Esophagus squamous epithelium (tissue), 5 donors: Measurements from ENCODE around the gene TACSTD2. TPM values are rescaled to one million over a fixed set of nuclear protein-coding genes. Genes with fewer than 3 reads are reported as not detected.

Source experiments
- DNase-seq: peaks from one replicate; lab custom pipeline; 2025; lab: John Stamatoyannopoulos, UW
- H3K27ac ChIP-seq, 4 donors: fragments of 200-600 bp; sonication (generic); one replicate each; pipeline ENCODE4 v1.5.1; 2016 to 2019; ENCODE audit warnings: mild to moderate bottlenecking in 1 of 4
- H3K27me3 ChIP-seq, 4 donors: fragments of 200-600 bp; sonication (generic); 1 replicate in 3 of 4; 2 replicates in 1 of 4; pipeline versions ENCODE4 v1.5.1 to v1.6.0; 2017 to 2021; ENCODE audit warnings: antibody characterized with exemption in 1 of 4
- H3K36me3 ChIP-seq, 3 donors: fragments of 200-600 bp; sonication (generic); one replicate each; pipeline ENCODE4 v1.5.1; 2016 to 2019
- H3K4me1 ChIP-seq, 3 donors: fragments of 200-600 bp; sonication (generic); one replicate each; pipeline ENCODE4 v1.5.1; 2017 to 2019
- H3K4me3 ChIP-seq, 4 donors: fragments of 200-600 bp; sonication (generic); 1 replicate in 3 of 4; 2 replicates in 1 of 4; pipeline ENCODE4 v1.5.1; 2016 to 2019; ENCODE audit warnings: mild to moderate bottlenecking in 2 of 4, moderate library complexity in 1 of 4
- H3K9me3 ChIP-seq, 3 donors: fragments of 200-600 bp; sonication (generic); one replicate each; pipeline ENCODE4 v1.5.1; 2016 to 2019
- POLR2A ChIP-seq, 4 donors: fragments of 450-650 bp; IDR thresholded peaks; one replicate each; pipeline ENCODE4 v1.6.1; 2017; ENCODE audit warnings: antibody characterized with exemption in 4 of 4, mild to moderate bottlenecking in 4 of 4, moderate library complexity in 3 of 4
- WGBS, 2 donors: methylation state at CpG; one replicate each; pipeline ENCODE4 v1.1.5; 2018; 5-methylcytosine and 5-hydroxymethylcytosine counted together
- intact Hi-C: fragments of 100-400 bp; cut with DNase I; formaldehyde crosslinking; loops from one replicate; pipeline ENCODE4 v1.15.0; 2022
- total RNA-seq, 4 donors: library from RNA; depleted of rRNA; stranded (reverse); fragments of >200 nt; gene quantifications; one replicate each; pipeline ENCODE4 v1.1.0, GENCODE V29; 2016
- TF ChIP-seq, protein P1 (sequence below), 6 experiments: fragments of 450-650 bp in 4 of 6; fragments of 200-600 bp in 2 of 6; sonication (generic) in 2 of 6; IDR thresholded peaks; one replicate each; pipeline ENCODE4 v1.5.1; 2016 to 2019; ENCODE audit warnings: antibody characterized with exemption in 6 of 6, mild to moderate bottlenecking in 4 of 6, moderate library complexity in 4 of 6
- donor health status: DM: yes; HTN: yes; CAD: no.

TACSTD2 gene
- total RNA-seq, 4 donors from 2014 or later: 565 to 1,522 (median 625) TPM

DNA sequence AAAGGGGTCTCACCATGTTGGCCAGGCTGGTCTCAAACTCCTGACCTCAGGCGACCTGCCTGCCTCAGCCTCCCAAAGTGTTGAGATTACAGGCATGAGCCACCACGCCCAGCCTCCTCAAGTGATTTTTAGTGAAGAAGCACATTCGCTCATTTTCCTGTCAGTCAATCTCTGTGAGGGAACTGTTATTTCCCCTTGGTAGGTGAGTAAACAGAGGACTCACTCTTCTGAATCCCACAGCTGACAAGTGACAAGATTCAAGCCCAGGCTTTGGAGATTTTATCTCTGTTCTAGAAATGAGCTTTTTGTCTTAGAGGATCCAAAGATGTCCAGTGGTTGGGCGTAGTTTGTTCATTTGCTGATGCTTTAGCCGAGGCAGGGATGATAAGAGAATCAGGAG lies 43.9 kb upstream of the TACSTD2 start:
- TF ChIP-seq, protein P1, sequence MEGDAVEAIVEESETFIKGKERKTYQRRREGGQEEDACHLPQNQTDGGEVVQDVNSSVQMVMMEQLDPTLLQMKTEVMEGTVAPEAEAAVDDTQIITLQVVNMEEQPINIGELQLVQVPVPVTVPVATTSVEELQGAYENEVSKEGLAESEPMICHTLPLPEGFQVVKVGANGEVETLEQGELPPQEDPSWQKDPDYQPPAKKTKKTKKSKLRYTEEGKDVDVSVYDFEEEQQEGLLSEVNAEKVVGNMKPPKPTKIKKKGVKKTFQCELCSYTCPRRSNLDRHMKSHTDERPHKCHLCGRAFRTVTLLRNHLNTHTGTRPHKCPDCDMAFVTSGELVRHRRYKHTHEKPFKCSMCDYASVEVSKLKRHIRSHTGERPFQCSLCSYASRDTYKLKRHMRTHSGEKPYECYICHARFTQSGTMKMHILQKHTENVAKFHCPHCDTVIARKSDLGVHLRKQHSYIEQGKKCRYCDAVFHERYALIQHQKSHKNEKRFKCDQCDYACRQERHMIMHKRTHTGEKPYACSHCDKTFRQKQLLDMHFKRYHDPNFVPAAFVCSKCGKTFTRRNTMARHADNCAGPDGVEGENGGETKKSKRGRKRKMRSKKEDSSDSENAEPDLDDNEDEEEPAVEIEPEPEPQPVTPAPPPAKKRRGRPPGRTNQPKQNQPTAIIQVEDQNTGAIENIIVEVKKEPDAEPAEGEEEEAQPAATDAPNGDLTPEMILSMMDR (IDR thresholded peaks at IDR 0.05): no peak
- TF ChIP-seq POLR2A (IDR thresholded peaks at IDR 0.05): no peak
- no peak overlapping the region for H3K4me3 ChIP-seq
- no peaks in the 10 kb centered on the region for H3K27me3 ChIP-seq
- WGBS, 2 donors: 65 to 79% methylated on average over 4 to 5 of the region's 5 CpGs
- no peaks in the 10 kb centered on the region for H3K36me3 ChIP-seq
- no peak for DNase-seq
- intact Hi-C loops: no loop called here
- H3K4me1 ChIP-seq: peaks cover 22 to 66% (median 34%) of the 10 kb centered on the region in 3 donors
- no peaks in the 10 kb centered on the region for H3K9me3 ChIP-seq
- H3K27ac ChIP-seq: peak overlapping the region; percentile 82 to 93 (median 92)

DNA sequence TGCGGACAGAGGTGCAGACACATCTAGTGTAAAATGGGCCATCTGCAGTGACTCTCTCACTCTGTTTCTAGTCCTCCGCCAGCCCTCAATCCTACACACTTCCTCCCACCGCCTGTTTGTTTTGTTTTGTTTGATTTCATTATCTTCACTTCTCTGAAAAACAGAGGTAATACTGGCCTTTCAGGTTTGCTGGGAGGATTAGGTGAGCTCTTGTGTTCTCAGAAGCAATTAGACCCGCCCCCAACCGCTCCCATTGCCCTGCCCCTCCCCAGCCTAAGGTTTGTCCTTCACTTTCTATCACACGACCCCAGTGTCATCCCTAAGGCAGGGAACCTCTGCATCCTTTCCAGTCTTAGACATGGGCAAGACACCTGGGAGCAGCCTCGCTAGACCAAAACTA lies 43.2 kb upstream of the TACSTD2 start:
- Histone ChIP-seq H3K4me1 (peaks cover 22 to 59% (median 34%) of the 10 kb centered on the region in 3 donors), H3K36me3 (no peaks in the 10 kb centered on the region), H3K27me3 (no peaks in the 10 kb centered on the region), H3K27ac (peak overlapping the region; percentile 82 to 93 (median 92)), H3K9me3 (no peaks in the 10 kb centered on the region), H3K4me3 (peak overlapping the region; percentile 7 to 29 (median 22))
- WGBS, 2 donors: 39 to 46% methylated on average over 7 of the region's 7 CpGs
- DNase-seq: no peak
- peak in 1 of 4 donors; percentile 27 for TF ChIP-seq POLR2A (IDR thresholded peaks at IDR 0.05)
- TF ChIP-seq, protein P1 (IDR thresholded peaks at IDR 0.05): no peak
- intact Hi-C loops: no loop called here

DNA sequence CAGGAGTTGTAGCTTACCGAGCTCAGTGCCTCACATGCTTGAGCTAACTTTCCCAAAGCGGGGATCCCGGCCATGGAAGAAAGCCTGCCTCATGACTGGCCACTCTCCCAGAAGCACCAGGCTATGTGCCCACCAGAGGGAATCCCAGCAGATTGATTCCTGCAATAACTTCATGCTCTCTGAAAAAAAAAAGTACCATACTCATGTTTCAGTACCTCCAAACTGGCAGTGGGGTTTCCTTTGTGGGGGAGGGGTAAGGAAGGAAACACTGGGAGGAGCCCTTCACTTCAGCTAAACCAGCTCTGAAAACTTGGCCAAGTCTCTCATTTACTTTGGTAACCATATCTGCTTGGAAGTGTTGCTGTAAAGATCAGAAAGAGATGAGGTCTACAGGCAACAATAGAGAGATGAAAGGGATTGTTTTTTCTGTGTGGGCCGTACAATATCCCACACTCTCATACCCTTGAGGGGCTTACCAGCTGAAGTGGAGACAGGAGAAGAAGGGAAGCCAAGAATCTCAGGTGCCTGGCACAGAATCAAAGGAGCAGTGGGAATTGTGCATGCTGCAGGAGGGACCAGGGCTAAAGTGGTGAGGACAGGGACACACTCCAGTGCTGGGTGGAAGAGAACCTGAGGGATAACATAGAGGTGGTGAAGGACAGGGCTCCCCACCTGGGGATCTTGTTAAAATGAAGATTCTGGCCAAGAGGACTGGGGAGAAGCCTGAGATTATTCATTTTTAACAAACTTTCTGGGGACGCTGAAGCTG lies 42.4 kb upstream of the TACSTD2 start:
- peak overlapping the region; percentile 7 to 29 (median 22) for H3K4me3 ChIP-seq
- TF ChIP-seq, protein P1 (IDR thresholded peaks at IDR 0.05): no peak
- no peak for TF ChIP-seq POLR2A (IDR thresholded peaks at IDR 0.05)
- peak overlapping the region; percentile 82 to 93 (median 92) for H3K27ac ChIP-seq

DNA sequence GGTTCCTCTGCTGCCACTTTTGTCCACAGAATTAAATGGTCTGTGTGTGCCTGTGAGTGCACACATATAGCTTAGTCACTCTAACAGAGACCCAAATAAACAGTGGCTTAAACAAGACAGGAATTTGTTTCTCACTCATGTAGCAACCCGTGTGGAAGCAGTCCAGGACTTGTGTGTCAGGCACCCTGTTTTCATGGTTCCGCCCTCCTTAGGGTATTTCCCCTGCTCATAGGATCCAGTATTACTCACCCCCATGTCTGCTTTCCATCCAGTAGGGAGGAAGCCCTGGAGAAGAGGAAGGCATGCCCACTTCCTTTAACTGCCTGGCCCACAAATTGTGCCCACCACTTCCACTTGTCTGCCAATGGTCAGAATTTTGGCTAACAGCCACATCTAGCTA lies 41.3 kb upstream of the TACSTD2 start:
- Histone ChIP-seq H3K27me3 (no peaks in the 10 kb centered on the region), H3K27ac (peak overlapping the region; percentile 82 to 93 (median 92)), H3K4me3 (no peak overlapping the region), H3K4me1 (peaks cover 22 to 57% (median 34%) of the 10 kb centered on the region in 3 donors), H3K9me3 (no peaks in the 10 kb centered on the region), H3K36me3 (no peaks in the 10 kb centered on the region)
- intact Hi-C loops: no loop called here
- peak; percentile 4 for DNase-seq
- 0 to 19% methylated on average over 2 of the region's 2 CpGs for WGBS, 2 donors
- TF ChIP-seq, protein P1 (IDR thresholded peaks at IDR 0.05): no peak
- TF ChIP-seq POLR2A (IDR thresholded peaks at IDR 0.05): peak in 1 of 4 donors; percentile 26

More for the DNA sequence above, 42.4 kb upstream of the TACSTD2 start:
- Histone ChIP-seq H3K4me1 (peaks cover 22 to 57% (median 34%) of the 10 kb centered on the region in 3 donors), H3K27me3 (no peaks in the 10 kb centered on the region), H3K9me3 (no peaks in the 10 kb centered on the region), H3K36me3 (no peaks in the 10 kb centered on the region)
- intact Hi-C loops: no loop called here
- DNase-seq: no peak
- WGBS, 2 donors: 50 to 52% methylated on average over 5 of the region's 5 CpGs

DNA sequence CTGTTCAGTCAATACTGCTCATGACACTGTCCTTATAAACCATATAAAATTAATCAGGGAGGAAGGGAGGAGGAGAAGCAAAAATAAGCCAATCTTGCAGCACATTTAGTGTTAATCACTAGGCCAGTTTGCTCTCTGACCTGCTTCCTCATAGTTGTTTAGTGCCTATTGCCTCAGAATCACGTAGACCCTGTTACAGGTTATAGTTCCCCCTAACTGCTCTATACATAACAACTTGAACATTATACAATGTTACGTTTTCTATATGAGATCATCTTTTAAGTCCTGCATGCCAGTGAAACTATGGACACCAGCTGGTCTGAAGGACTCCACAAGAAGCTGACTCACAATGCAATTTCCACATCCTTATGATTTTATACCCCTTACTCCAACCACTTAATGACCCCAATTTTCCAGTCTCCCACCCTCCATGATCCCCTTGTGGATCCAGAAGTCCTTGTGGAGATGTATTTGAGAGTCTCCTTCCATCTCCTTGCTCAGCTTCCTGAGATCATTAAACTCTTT lies 34.9 kb upstream of the TACSTD2 start:
- DNase-seq: no peak
- no peak for TF ChIP-seq POLR2A (IDR thresholded peaks at IDR 0.05)
- TF ChIP-seq, protein P1 (IDR thresholded peaks at IDR 0.05): no peak
- peaks cover 0 to 11% (median 6%) of the 10 kb centered on the region in 3 donors for H3K9me3 ChIP-seq
- H3K27ac ChIP-seq: no peak overlapping the region
- no peaks in the 10 kb centered on the region for H3K36me3 ChIP-seq
- peaks cover 0 to 3% (median 0%) of the 10 kb centered on the region in 3 donors for H3K4me1 ChIP-seq
- no peak overlapping the region for H3K4me3 ChIP-seq
- 63 to 77% methylated on average over 2 of the region's 2 CpGs for WGBS, 2 donors
- no peaks in the 10 kb centered on the region for H3K27me3 ChIP-seq
- intact Hi-C loops: no loop called here
